Measurements from ENCODE around the gene FLNB.

DNA sequence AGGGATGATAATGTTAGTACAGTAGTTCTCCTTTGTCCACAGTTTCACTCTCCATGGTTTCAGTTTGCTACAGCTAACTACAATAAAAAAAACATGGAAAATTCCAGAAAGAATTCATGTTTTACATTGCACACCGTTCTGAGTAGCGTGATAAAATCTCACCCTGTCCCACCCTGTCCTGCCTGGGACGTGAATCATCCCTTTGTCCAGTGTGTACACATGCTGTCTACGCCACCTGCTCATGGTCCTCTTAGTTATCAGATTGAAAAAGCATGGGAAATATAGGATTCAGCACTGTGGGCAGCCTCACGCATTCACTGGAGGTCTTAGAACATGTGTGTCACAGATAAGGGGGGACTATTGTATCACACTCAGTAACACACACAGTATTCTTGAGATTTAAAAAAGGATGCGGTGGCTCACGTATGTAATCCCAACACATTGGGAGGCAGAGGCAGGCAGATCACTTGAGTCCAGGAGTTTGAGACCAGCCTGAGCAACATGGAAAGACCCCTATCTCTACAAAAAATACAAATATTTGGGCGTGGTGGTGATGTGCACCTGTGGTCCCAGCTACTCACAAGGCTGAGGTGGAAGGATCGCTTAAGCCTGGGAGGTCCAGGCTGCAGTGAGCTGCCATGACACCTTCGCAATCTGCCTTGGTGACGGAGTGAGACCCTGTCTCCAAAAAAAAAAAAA lies 8.7 kb upstream of the FLNB start:
- TF ChIP-seq POLR2A (IDR thresholded peaks at IDR 0.05): no peak
- TF ChIP-seq, protein P1, sequence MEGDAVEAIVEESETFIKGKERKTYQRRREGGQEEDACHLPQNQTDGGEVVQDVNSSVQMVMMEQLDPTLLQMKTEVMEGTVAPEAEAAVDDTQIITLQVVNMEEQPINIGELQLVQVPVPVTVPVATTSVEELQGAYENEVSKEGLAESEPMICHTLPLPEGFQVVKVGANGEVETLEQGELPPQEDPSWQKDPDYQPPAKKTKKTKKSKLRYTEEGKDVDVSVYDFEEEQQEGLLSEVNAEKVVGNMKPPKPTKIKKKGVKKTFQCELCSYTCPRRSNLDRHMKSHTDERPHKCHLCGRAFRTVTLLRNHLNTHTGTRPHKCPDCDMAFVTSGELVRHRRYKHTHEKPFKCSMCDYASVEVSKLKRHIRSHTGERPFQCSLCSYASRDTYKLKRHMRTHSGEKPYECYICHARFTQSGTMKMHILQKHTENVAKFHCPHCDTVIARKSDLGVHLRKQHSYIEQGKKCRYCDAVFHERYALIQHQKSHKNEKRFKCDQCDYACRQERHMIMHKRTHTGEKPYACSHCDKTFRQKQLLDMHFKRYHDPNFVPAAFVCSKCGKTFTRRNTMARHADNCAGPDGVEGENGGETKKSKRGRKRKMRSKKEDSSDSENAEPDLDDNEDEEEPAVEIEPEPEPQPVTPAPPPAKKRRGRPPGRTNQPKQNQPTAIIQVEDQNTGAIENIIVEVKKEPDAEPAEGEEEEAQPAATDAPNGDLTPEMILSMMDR (IDR thresholded peaks at IDR 0.05): no peak
